Measurements from ENCODE around the gene PCK1.

The PCK1 gene

GRCh38 chr20:57601737-57602136 is 40.8 kb downstream of the PCK1 start:
- no peak for DNase-seq (ENCODE audit: low read depth in 2 of 2)

- no peak for DNase-seq (ENCODE audit: low read depth in 2 of 2)
Measured at GRCh38 chr20:57603120-57603519, 42.2 kb downstream of the PCK1 start.

- DNase-seq (ENCODE audit: low read depth in 2 of 2) = no peak
Measured at GRCh38 chr20:57605045-57605444, 44.1 kb downstream of the PCK1 start.

- no peak for DNase-seq (ENCODE audit: low read depth in 2 of 2)
Measured at GRCh38 chr20:57605878-57606277, 45.0 kb downstream of the PCK1 start.

GRCh38 chr20:57608516-57608915 is 47.6 kb downstream of the PCK1 start:
- DNase-seq (ENCODE audit: low read depth in 2 of 2) = no peak

GRCh38 chr20:57609086-57609841 is 48.4 kb downstream of the PCK1 start:
- DNase-seq (ENCODE audit: low read depth in 2 of 2) = no peak

- no peak for DNase-seq (ENCODE audit: low read depth in 2 of 2)
Measured at GRCh38 chr20:57609842-57610167, 48.9 kb downstream of the PCK1 start.

- no peak for DNase-seq (ENCODE audit: low read depth in 2 of 2)
Measured at GRCh38 chr20:57610261-57610952, 49.5 kb downstream of the PCK1 start.

GRCh38 chr20:57611586-57612311 is 50.8 kb downstream of the PCK1 start:
- no peak for DNase-seq (ENCODE audit: low read depth in 2 of 2)

GRCh38 chr20:57612436-57612835 is 51.5 kb downstream of the PCK1 start:
- no peak for DNase-seq (ENCODE audit: low read depth in 2 of 2)

GRCh38 chr20:57612916-57613315 is 52.0 kb downstream of the PCK1 start:
- no peak for DNase-seq (ENCODE audit: low read depth in 2 of 2)

- no peak for DNase-seq (ENCODE audit: low read depth in 2 of 2)
Measured at GRCh38 chr20:57613481-57613921, 52.6 kb downstream of the PCK1 start.

GRCh38 chr20:57614490-57615444 is 53.9 kb downstream of the PCK1 start:
- DNase-seq (ENCODE audit: low read depth in 2 of 2) = no peak

GRCh38 chr20:57615445-57615811 is 54.5 kb downstream of the PCK1 start:
- no peak for DNase-seq (ENCODE audit: low read depth in 2 of 2)

- no peak for DNase-seq (ENCODE audit: low read depth in 2 of 2)
Measured at GRCh38 chr20:57616143-57616951, 55.4 kb downstream of the PCK1 start.

GRCh38 chr20:57617079-57617795 is 56.3 kb downstream of the PCK1 start:
- DNase-seq (ENCODE audit: low read depth in 2 of 2) = no peak
